Smooth muscle cell of the pulmonary artery (primary cell): Measurements from ENCODE around the gene CLDN3. TPM values are rescaled to one million over a fixed set of nuclear protein-coding genes. Genes with fewer than 3 reads are reported as not detected.

ENCODE experiments used
- total RNA-seq: library from RNA; depleted of rRNA; stranded (reverse); fragments of >200 nt; gene quantifications from 2 replicates; pipeline ENCODE4 v1.2.3, GENCODE V29; 2014

CLDN3 gene, protein sequence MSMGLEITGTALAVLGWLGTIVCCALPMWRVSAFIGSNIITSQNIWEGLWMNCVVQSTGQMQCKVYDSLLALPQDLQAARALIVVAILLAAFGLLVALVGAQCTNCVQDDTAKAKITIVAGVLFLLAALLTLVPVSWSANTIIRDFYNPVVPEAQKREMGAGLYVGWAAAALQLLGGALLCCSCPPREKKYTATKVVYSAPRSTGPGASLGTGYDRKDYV
- not detected in 2 replicates for total RNA-seq

DNA sequence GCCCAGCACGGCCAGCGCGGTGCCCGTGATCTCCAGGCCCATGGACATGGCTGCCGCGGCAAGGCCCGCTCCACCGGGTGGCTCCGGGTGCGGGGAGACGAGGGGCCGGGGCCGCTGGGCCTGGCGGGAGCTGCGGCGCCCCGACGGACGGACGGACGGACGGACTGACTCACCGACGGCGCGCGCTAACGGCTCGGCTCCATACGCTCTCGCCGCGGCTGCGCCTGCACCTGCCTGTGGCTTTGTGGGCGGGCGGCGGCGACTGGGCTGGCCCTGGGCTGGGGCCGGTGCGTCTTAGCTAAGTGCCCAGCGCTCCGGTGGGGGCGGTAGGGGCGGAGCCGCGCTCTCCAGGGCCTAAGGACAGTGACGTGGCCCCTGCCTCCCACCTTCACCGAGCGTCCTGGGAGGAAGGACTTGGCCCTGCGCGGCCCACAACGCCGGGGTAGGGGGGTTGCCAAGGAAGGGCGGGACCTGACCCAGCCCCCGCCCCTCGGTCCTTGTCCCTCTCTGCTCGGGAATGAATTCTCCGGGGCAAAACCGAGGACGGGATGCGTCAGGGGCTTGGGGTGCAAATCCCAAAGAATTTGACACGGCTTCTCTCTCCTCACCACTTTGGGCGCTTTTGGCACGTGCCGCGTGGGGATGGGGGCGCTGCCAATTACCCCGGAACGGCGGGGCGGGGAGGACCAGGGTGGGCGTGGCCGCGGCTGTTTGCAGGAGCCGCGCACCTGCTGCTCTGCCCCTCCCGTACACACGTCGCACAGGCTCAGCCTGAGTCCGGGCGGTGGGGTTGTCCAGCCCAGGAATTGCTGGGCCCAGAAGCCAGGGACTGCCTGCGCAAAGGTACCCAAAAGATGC lies at the start of gene CLDN3:
Gene CLDN3 (minus strand): TSS at position 269 of the 858 bp plus-strand sequence. CDS start 221 bp downstream, at position 48.

DNA sequence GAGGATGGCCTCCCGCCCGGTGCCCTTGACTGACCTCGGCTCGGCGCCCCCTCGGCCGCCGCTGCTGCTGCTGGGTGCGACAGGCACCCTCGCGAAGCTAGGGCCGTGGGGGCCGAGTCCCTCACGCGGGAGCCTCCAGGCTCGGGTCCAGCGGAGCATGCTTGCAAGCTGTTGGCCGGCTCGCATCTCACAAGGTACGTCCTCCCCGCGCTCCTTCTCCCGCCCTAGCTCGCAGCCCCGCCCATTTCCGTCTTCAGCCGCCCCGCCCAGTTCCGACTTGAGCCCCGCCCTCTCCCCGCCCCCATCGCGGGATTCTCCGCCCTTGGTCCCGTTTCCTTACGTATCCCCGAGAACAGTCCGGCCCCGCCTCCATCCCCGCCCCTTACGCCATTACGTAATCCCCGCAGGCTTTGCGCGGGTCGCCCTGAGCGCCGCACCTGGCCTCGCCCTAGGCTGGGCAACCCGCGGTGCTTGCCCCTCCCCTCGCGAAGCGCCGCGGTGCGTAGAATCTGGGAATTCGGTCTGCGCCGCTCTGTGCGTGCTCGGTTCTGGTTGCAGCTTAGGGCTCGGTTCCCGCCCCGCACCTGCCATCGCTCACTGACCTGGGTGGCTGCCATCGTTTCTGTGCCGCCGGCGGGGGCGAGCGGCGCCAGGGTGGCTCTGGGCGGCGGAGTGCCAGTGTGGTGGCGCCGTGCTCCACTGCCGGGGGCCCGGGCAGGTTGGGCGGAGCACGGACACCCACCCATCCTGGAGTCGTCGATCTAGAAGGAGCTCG lies 31.3 kb downstream of the CLDN3 start, which contains the start of gene ABHD11:
Gene ABHD11 (minus strand): TSS at position 191 of the 775 bp plus-strand sequence. CDS start 32 bp downstream, at position 159.

Other genes starting within 250 kb of the CLDN3 start
- gene BAZ1B, start 248.0 kb downstream of the CLDN3 start, total RNA-seq = 47.4 and 52.7 TPM in 2 replicates
- 24.0 and 24.9 TPM in 2 replicates for gene BCL7B, start 212.6 kb downstream of the CLDN3 start, total RNA-seq
- gene TBL2, start 191.7 kb downstream of the CLDN3 start, total RNA-seq = 102 and 150 TPM in 2 replicates
- gene MLXIPL, start 145.7 kb downstream of the CLDN3 start, total RNA-seq = 0.03 and 0.39 TPM in 2 replicates
- 4.1 and 5.7 TPM in 2 replicates for gene VPS37D, start 102.4 kb downstream of the CLDN3 start, total RNA-seq
- 3.0 and 3.5 TPM in 2 replicates for gene DNAJC30, start 86.8 kb downstream of the CLDN3 start, total RNA-seq
- 37.6 and 43.0 TPM in 2 replicates for gene BUD23, start 86.7 kb downstream of the CLDN3 start, total RNA-seq
- gene STX1A, start 50.6 kb downstream of the CLDN3 start, total RNA-seq = 23.0 and 40.8 TPM in 2 replicates
- gene ABHD11, start 31.5 kb downstream of the CLDN3 start, total RNA-seq = 6.5 and 7.5 TPM in 2 replicates
- gene CLDN4, start 60.7 kb upstream of the CLDN3 start, total RNA-seq = 0.26 TPM in 2 replicates
- gene METTL27, start 72.2 kb upstream of the CLDN3 start, total RNA-seq = 1.9 and 2.9 TPM in 2 replicates
- not detected in 2 replicates for gene TMEM270, start 90.9 kb upstream of the CLDN3 start, total RNA-seq